HL-60/S4 treated with retinoic acid at 250 ng/mL for 4 days and 3 days (cell line): ENCODE measurements around the gene ZFP37.
"Not testable (repeated sequence)": the region's sequence is repeated elsewhere in the genome, so short reads cannot be mapped to it uniquely, and the experiment has no call there.

Experiments used
- in situ Hi-C: fragments of 300-500 bp; cut with MboI; formaldehyde crosslinking; loops from 2 replicates; pipeline ENCODE4 v1.7.0; 2022; ENCODE audit warnings: low sequenced_read_pairs

The ZFP37 gene

GRCh38 chr9:113056191-113057106, at the start of gene ZFP37:
ZFP37 (minus strand) TSS chr9:113056724; CDS start chr9:113056688, 36 bp downstream.
- in situ Hi-C loops = no loop called here

GRCh38 chr9:113105345-113105744, 48.8 kb upstream of the ZFP37 start:
- in situ Hi-C loops = not testable (repeated sequence)

GRCh38 chr9:113095561-113095960, 39.0 kb upstream of the ZFP37 start:
- in situ Hi-C loops = no loop called here

GRCh38 chr9:113089924-113090323, 33.4 kb upstream of the ZFP37 start:
- in situ Hi-C loops = not testable (repeated sequence)

GRCh38 chr9:113089143-113089505, 32.6 kb upstream of the ZFP37 start:
- in situ Hi-C loops = not testable (repeated sequence)

- in situ Hi-C loops = not testable (repeated sequence)
Measured at GRCh38 chr9:113088456-113089142, 32.1 kb upstream of the ZFP37 start.

- in situ Hi-C loops = not testable (repeated sequence)
Measured at GRCh38 chr9:113062932-113063310, 6.4 kb upstream of the ZFP37 start.

- in situ Hi-C loops = not testable (repeated sequence)
Measured at GRCh38 chr9:113062256-113062931, 5.9 kb upstream of the ZFP37 start.

- in situ Hi-C loops = not testable (repeated sequence)
Measured at GRCh38 chr9:113061072-113061850, 4.7 kb upstream of the ZFP37 start.

GRCh38 chr9:113059581-113060284, 3.2 kb upstream of the ZFP37 start:
- in situ Hi-C loops = not testable (repeated sequence)

GRCh38 chr9:113057193-113057592, 669 bp upstream of the ZFP37 start:
- in situ Hi-C loops = no loop called here

- in situ Hi-C loops = no loop called here
Measured at GRCh38 chr9:113042884-113043657, 13.5 kb downstream of the ZFP37 start.

- in situ Hi-C loops = no loop called here
Measured at GRCh38 chr9:113026200-113026599, 30.3 kb downstream of the ZFP37 start.

GRCh38 chr9:113018247-113018646, 38.3 kb downstream of the ZFP37 start:
- in situ Hi-C loops = no loop called here

GRCh38 chr9:113012492-113012891, 44.0 kb downstream of the ZFP37 start:
- in situ Hi-C loops = no loop called here

GRCh38 chr9:113011911-113012381, 44.6 kb downstream of the ZFP37 start, which contains the start of gene ZNF883:
ZNF883 (minus strand) TSS chr9:113012192.
- in situ Hi-C loops = no loop called here

- in situ Hi-C loops = no loop called here
Measured at GRCh38 chr9:113005777-113006176, 50.7 kb downstream of the ZFP37 start.

GRCh38 chr9:112997236-112997941, 59.1 kb downstream of the ZFP37 start:
- in situ Hi-C loops = no loop called here
